HG03342 (cell line): ENCODE measurements around the gene SLC33A1.

Source experiments
- ATAC-seq: cut with Tn5 transposase; IDR thresholded peaks from one replicate; pipeline ENCODE4 v1.9.1; 2021; ENCODE audit warnings: mild to moderate bottlenecking, moderate library complexity; ENCODE audit not compliant: unreplicated experiment

The SLC33A1 gene

DNA sequence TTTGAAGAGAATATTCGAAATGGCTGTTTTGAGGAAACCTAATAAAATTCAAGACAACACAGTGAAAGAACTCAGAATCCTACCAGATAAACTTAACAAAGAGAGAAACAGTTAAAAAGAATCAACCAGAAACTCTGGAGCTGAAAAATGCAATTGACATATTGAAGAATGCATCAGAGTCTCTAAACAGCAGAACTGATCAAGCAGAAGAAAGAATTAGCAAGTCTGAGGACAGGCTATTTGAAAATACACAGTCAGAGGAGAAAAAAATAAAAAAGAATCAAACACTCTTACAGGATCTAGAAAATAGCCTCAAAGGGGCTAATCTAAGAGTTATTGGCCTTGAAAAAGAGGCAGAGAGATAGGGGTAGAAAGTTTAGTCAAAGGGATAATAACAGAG lies 61.7 kb downstream of the SLC33A1 start:
- no peak for ATAC-seq

DNA sequence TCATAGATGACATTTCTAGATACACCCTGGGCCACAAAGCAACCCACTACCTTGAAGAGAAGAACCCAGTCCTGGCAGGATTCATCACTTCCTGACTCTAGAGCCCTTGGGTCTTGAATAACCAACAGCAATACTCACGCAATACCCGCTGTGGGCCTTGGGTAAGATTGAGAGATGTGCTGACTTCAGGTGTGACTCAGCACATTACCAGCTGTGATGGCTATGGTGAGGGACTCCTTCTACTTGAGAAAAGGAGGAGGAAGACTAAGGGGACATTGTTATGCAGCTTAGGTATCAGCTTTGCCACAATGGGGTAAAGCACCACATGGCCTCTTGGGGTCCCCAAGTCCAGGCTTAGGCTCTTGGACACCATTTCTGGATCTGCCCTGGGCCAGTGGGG lies 63.0 kb downstream of the SLC33A1 start:
- no peak for ATAC-seq

DNA sequence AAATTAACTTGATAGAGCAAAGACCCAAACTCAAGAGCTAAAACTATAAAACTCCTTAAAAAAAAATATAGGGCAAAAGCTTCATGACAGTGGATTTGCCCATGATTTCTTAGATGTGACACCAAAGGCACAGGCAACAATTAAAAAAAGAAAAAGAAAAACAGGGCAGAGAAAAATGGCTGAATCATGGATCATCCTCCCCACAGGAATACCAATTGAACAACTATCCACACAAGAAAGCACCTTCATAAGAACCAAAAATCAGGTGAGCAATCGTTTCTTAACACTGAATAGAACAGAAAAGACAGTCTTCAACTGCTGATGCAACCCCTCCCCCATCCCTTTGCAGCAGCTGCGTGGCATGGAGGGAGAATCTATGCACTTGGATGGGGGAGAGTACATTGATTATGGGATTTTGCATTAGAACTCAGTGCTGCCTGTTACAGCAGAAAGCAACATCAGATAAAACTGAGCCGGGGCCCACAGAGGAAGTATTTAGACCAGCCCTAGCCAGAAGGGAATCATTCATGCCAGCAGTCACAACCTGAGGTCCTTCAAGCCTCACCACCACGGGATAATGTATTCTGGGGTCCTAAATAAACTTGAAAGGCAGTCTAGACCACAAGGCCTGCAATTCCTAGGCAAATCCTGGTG lies 63.8 kb downstream of the SLC33A1 start:
- ATAC-seq: no peak

DNA sequence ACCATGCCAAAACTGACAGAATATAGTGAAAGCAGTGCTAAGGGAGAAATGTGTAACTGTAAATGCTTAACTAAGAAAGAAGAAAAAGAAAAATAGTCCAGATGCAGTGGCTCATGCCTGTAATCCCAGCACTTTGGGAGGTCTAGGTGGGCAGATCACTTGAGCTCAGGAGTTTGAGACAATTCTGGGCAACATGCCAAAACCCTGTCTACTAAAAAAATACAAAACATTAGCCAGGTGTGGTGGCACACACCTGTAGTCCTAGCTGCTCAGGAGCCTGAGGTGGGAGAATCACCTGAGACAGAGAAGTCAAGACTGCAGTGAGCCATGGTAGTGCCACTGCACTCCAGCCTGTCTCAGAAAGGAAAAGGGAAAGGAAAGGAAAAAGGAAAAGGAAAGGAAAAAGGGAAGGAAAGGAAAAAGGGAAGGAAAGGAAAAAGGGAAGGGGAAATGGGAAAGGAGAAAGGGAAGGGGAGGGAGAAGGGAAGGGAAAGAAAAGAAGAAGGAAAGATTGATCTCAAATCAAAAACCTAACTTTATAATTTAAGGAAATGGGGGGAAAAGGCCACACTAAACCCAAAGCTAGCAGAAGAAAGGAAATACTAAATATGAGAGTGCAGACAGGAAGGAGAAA lies 68.4 kb downstream of the SLC33A1 start:
- no peak for ATAC-seq

DNA sequence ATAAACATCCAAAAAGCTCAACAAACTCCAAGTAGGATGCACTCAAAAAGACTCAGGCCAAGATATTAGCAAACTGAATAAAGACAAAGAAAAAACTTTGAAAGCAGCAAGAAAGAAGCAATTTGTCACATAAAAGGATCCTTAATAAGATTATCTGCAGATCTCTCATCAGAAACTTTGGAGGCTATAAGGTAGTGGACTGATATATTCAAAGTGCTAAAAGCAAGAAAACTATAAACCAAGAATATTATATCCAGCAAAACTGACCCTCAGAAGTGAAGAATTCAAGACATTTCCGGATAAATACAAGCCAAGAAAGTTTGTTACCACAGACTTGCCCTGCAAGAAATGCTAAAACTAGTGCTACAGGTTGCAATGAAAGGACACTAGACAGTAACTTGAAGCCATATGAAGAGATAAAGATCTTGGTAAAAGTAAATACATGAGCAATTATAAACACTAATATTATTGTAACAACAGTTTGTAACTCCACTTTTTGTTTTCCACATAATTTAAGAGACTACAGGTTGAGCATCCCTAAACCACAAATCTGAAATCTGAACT lies 71.8 kb downstream of the SLC33A1 start:
- ATAC-seq: no peak

DNA sequence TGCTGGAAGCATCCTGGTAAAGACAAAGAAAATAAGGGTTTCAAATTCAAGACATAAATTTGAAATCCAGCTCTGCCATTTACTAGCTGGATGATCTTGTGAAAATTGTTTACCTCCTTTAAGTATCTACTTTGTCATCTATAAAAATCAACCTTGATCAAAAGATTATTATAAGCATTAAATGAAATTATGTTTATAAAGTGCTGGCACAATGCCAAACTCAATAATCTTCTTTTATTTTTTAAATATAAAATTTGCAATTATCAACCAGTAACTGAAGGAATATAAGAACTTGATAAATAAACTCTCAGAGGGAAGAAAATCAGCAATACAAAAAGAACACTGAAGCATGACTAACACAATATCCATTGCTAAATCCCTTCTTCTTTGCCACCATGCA lies 73.9 kb downstream of the SLC33A1 start:
- ATAC-seq: no peak

DNA sequence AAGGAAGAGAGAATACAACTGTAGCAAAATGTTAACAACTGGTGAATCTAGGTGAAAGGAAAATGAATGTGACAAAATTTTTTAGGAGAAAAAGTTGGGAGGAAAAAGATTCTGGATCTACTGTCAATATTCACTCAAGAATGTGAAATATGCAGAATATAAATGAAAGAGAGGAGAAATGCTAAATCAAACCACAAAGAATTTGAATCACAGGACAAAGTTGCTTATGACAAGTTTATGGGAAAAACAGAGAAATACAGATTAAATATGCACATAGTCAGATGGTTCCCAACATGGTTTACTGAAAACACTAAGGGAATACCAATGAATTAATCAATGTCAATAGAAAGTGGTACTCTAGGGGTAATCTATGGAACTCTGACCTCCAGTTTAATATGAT lies 75.8 kb downstream of the SLC33A1 start:
- no peak for ATAC-seq

DNA sequence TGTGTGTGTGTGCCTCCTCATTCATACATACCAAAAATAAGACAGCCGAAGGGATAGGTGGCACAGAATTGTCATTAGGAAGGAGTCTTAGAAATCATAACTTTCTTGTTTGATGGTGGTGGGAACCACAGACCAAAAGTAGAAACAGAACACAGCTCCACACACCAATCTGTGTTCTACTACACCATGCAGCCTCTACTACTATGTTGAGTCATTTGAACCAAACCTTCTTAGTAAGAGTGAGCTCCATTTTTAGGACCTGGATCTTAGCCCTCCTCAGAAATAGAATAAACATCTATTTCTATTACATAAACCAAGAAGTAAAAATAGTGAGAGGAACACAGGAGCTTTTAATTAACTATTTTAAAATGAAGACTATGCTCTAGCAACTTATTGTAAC lies 81.4 kb downstream of the SLC33A1 start:
- ATAC-seq: no peak

DNA sequence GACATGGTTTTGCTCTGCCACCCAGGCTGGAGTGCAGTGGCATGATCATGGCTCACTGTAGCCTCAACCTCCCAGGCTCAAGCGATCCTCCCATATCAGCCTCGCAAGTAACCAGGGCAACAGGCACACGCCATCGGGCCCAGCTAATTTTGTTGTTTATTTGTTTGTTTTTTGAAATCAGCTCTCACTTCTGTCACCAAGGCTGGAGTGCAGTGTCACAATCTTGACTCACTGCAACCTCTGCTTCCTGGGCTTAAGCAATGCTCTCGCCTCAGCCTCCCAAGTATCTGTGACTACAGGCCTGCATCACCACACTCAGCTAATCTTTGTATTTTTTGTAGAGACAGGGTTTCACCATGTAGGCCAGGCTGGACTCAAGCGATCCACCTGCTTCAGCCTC lies 83.1 kb downstream of the SLC33A1 start:
- no peak for ATAC-seq
